Measurements from ENCODE around the gene POGK. TPM values are rescaled to one million over a fixed set of nuclear protein-coding genes. Genes with fewer than 3 reads are reported as not detected.

POGK gene
- total RNA-seq, 1 donor from 2014 or later = 14.1 TPM

DNA sequence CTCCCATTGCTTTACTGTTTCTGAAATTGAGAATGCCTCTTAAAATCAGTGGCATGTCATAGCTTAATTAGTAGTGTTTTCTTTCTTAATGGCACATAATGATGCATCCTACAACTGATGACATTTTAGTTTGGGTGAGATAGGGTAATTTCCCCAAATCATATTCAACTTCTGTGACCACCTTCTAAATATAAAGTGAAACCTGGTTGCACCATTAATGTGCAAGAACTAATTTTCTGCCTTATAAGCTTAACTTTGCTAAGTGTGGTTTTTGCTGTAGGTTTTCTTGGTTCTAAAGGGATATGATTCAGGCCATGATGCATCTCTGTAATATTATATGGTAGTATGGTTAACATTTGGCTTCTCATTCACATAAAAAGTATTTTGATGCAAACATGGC lies 8.9 kb downstream of the POGK start:
- intact Hi-C loops (cut with micrococcal nuclease) = no loop called here
- Histone ChIP-seq H3K27me3 (ENCODE audit: low read depth) (no peaks in the 10 kb centered on the region), H3K9me3 (replicated peaks) (no peaks in the 10 kb centered on the region), H3K4me1 (peaks cover 79% of the 10 kb centered on the region), H3K36me3 (peaks cover 88% of the 10 kb centered on the region), H3K4me3 (no peak overlapping the region), H3K27ac (replicated peaks) (no peak overlapping the region)
- no peak for TF ChIP-seq CTCF (IDR thresholded peaks at IDR 0.05; ENCODE audit: borderline replicate concordance)
- DNase-seq = no peak

DNA sequence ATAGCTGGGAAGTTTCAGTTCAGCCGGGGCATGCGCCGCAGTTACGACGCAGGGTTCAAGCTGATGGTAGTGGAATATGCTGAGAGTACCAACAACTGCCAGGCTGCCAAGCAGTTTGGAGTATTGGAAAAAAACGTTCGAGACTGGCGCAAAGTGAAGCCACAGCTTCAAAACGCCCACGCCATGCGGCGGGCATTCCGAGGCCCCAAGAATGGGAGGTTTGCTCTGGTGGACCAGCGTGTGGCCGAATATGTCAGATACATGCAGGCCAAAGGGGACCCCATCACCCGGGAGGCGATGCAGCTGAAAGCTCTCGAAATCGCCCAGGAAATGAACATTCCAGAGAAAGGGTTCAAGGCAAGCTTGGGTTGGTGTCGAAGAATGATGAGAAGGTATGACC lies 9.9 kb downstream of the POGK start:
- Histone ChIP-seq H3K27ac (replicated peaks) (no peak overlapping the region), H3K4me3 (no peak overlapping the region), H3K27me3 (ENCODE audit: low read depth) (no peaks in the 10 kb centered on the region), H3K4me1 (peaks cover 70% of the 10 kb centered on the region), H3K9me3 (replicated peaks) (no peaks in the 10 kb centered on the region), H3K36me3 (peaks cover 94% of the 10 kb centered on the region)
- TF ChIP-seq CTCF (IDR thresholded peaks at IDR 0.05; ENCODE audit: borderline replicate concordance) = no peak
- intact Hi-C loops (cut with micrococcal nuclease) = no loop called here
- DNase-seq = no peak

DNA sequence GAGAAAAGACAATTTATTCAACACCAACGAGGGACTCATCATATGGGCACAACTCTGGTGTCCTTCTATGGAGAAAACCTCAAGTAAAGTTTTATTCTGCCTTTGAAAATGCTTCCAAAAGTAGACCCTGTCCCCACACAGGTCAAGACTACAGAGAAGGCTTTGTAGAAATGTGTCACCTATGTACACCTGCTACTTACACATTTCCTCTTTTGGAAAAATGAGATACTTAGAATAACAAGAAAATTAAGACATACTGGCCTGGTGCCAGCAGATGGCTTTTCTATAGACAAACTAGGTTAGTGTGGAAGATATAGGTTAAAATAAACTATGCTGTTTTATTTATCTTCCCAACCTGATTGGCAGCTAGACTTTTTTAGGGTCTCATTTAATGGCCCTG lies 13.6 kb downstream of the POGK start:
- no peak for TF ChIP-seq CTCF (IDR thresholded peaks at IDR 0.05; ENCODE audit: borderline replicate concordance)
- DNase-seq = no peak
- Histone ChIP-seq H3K36me3 (peaks cover 99% of the 10 kb centered on the region), H3K9me3 (replicated peaks) (no peaks in the 10 kb centered on the region), H3K27me3 (ENCODE audit: low read depth) (no peaks in the 10 kb centered on the region), H3K4me1 (peaks cover 40% of the 10 kb centered on the region), H3K27ac (replicated peaks) (no peak overlapping the region), H3K4me3 (no peak overlapping the region)
- intact Hi-C loops (cut with micrococcal nuclease) = no loop called here

- TF ChIP-seq CTCF (IDR thresholded peaks at IDR 0.05; ENCODE audit: borderline replicate concordance) = no peak
- peaks cover 34% of the 10 kb centered on the region for H3K4me1 ChIP-seq
- no peak overlapping the region for H3K4me3 ChIP-seq
- no peak for DNase-seq
- H3K27ac ChIP-seq (replicated peaks) = no peak overlapping the region
- H3K27me3 ChIP-seq (ENCODE audit: low read depth) = no peaks in the 10 kb centered on the region
- intact Hi-C loops (cut with micrococcal nuclease) = no loop called here
- no peaks in the 10 kb centered on the region for H3K9me3 ChIP-seq (replicated peaks)
- H3K36me3 ChIP-seq = peaks cover 92% of the 10 kb centered on the region
These were observed 16.3 kb downstream of the POGK start for GRCh38 chr1:166855558-166855957.

DNA sequence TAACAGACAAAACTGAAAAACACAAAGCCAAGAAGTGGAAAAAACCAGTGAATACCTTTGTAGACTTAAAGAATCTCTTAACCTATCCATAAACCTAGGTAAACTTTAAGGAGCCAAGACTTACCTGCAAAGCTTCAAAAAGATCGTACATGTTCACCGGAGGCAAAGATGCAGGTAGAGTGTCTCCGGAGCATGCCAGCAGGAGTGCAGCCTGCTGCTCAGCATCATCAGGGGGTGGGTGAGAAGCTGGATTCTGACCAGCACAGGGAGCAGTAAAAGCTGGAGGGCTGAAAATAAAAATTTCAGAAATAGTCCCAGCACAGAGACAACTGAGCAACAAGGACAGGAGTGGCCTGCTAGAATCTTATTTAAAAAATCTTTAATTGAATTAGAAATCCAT lies 18.7 kb downstream of the POGK start:
- no peak overlapping the region for H3K4me3 ChIP-seq
- intact Hi-C loops (cut with micrococcal nuclease) = no loop called here
- no peaks in the 10 kb centered on the region for H3K27me3 ChIP-seq (ENCODE audit: low read depth)
- peaks cover 89% of the 10 kb centered on the region for H3K36me3 ChIP-seq
- TF ChIP-seq CTCF (IDR thresholded peaks at IDR 0.05; ENCODE audit: borderline replicate concordance) = no peak
- peaks cover 20% of the 10 kb centered on the region for H3K4me1 ChIP-seq
- no peak for DNase-seq
- H3K27ac ChIP-seq (replicated peaks) = no peak overlapping the region
- H3K9me3 ChIP-seq (replicated peaks) = no peaks in the 10 kb centered on the region
